Dendritic cell treated with granulocyte-macrophage colony-stimulating factor and Interleukin-4, amounts not matched to agents 40 ng/mL and 50 ng/mL, for 4 days (primary cell): ENCODE measurements around the gene RALGAPA2.

Experiments used
- H3K27ac Mint-ChIP-seq: one replicate; pipeline ENCODE4 v1.8.0; 2022; ENCODE audit warnings: mild to moderate bottlenecking, mixed read lengths
- H3K27me3 Mint-ChIP-seq: one replicate; pipeline ENCODE4 v1.8.0; 2022; ENCODE audit warnings: mild to moderate bottlenecking, mixed read lengths
- H3K36me3 Mint-ChIP-seq: one replicate; pipeline ENCODE4 v1.8.0; 2022; ENCODE audit warnings: low read depth, mixed read lengths
- H3K4me1 Mint-ChIP-seq: one replicate; pipeline ENCODE4 v1.8.0; 2022; ENCODE audit warnings: low read depth, mixed read lengths
- H3K4me3 Mint-ChIP-seq: one replicate; pipeline ENCODE4 v1.8.0; 2022; ENCODE audit warnings: mild to moderate bottlenecking, moderate library complexity, mixed read lengths
- H3K9me3 Mint-ChIP-seq: one replicate; pipeline ENCODE4 v1.8.0; 2022; ENCODE audit warnings: mixed read lengths
- intact Hi-C: fragments of 100-400 bp; cut with micrococcal nuclease; formaldehyde crosslinking; loops from one replicate; pipeline ENCODE4 v1.15.0; 2022

RALGAPA2 gene

DNA sequence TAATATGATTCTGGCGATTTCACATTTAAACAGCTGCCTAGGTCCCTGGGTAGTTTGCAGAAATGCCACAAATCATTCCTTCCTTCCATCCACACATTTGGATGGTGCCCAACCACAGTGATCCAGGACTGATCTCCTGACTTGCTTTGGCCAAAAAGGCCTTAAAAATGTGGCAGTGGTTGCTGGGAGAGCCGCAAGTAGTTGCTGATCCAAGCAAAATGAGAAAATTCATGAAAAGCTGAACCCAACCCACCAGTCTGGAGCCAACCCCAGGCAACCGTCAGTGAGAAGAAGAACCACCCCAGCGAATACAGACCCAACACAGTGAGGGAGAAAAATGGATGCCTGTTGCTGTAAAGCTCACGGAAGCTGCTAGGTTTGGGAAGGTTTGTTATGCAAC, 25.1 kb downstream of the RALGAPA2 start:
- Mint-ChIP-seq H3K9me3 (peaks cover 10% of the 10 kb centered on the region), H3K4me3 (no peak overlapping the region), H3K4me1 (peaks cover 44% of the 10 kb centered on the region), H3K27ac (no peak overlapping the region), H3K27me3 (no peaks in the 10 kb centered on the region), H3K36me3 (no peaks in the 10 kb centered on the region)
- intact Hi-C loops = no loop called here

DNA sequence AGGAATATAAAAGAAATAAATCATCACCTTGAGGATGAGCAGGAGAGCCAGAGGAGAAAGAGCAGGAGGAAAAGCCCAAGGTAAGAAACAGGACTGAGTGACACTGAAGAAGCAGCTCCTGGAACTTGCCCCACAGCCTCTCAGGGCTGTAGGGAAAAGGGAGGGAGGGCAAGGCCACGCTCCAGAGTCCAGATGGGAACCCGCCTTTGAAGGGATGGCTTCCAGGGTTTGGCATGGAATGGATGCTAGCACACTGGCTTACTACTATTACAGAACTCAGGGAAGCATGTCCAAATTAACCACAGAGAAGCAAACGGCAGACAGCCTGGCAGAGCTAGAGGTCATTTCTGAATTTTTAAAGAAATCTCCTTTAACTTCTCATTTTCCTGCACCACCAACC, 26.8 kb downstream of the RALGAPA2 start:
- H3K4me1 Mint-ChIP-seq = peaks cover 54% of the 10 kb centered on the region
- H3K4me3 Mint-ChIP-seq = no peak overlapping the region
- H3K9me3 Mint-ChIP-seq = no peaks in the 10 kb centered on the region
- intact Hi-C loops = no loop called here
- H3K36me3 Mint-ChIP-seq = no peaks in the 10 kb centered on the region
- H3K27me3 Mint-ChIP-seq = no peaks in the 10 kb centered on the region
- H3K27ac Mint-ChIP-seq = no peak overlapping the region

DNA sequence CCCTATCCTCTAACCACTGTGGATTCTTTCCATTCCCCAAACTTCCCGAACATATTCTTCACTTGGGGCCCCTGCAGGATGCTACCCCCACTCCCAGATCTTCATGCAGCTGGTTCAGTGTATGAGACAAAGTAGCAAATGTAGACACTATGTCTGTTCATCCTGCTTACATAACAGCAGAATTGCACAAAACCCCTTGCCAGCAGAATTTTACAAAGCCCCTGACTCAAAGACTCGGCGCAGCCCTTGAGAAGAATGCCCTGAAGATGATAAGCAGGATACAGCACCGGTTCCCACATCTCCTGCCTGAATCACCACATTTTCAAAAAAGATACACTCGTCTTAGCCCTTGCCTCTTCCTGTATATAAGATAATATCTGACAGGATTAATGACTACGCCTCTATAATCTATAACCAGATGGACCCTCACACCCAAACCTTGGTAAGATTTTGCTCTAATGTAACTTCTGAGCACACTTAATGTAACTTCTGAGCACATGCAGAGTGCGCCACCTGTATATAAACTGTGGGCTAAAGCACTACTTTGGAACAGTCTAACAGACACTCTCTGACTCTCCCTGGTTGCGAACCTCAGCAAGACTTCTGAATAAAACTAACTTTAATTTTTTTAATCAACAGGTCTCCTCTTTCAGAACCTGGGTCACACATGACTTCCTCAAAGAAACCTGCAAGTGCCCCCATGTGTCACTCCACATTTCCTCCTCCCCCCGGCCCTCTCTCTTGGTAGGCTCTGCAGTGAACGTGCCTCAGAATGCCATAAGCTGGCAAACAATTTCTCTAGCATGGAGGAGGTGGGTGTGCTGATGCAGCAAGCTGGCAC, 28.7 kb downstream of the RALGAPA2 start:
- Mint-ChIP-seq H3K4me1 (peaks cover 60% of the 10 kb centered on the region), H3K4me3 (no peak overlapping the region), H3K27ac (no peak overlapping the region), H3K9me3 (no peaks in the 10 kb centered on the region), H3K27me3 (no peaks in the 10 kb centered on the region), H3K36me3 (peaks cover 7% of the 10 kb centered on the region)
- intact Hi-C loops = no loop called here

DNA sequence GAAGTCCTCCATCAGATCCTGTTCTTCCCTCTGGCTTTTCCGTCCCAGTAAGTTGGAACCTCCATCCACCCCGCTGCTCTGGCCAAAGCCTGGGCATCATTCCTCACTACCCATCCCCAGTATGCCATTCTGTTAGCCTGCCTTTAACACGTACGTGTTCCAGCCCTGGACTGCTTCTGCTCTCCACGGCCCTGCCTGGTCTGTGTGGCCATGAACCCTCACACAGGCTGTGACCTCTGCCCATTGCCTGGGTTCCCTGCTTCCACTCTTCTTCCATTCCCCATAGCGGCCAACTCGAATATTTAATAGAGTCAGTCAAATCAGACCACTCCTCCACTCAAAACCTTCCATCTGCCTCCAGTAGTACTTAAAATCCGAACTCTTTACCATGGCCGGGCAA, 29.4 kb downstream of the RALGAPA2 start:
- no peak overlapping the region for H3K27ac Mint-ChIP-seq
- no peaks in the 10 kb centered on the region for H3K9me3 Mint-ChIP-seq
- no peak overlapping the region for H3K4me3 Mint-ChIP-seq
- intact Hi-C loops = no loop called here
- no peaks in the 10 kb centered on the region for H3K27me3 Mint-ChIP-seq
- peaks cover 60% of the 10 kb centered on the region for H3K4me1 Mint-ChIP-seq
- peaks cover 13% of the 10 kb centered on the region for H3K36me3 Mint-ChIP-seq

DNA sequence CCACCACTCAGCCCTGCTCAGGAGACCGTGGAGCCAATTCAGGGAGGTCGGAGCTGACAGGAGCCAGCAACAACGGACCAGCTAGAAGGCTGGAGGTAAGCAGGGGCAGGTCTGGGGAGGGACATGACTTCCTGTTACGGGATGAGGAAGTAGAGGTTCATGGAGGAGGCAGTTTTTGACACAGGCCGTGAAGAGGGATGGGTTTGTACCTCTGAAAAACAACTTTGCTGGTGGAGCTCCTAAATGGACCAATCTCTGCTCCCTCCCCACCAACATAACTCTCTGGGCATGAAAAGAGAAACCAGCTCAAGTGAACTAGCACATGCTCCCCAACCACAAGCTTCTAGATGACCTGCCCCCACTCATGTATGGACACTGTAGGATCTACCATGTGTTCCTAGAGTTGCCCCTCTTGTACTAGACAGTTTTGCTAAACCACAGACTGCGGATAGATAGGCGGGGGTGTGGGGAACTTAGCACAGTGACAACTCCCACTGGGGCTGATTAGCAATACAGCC, 31.4 kb downstream of the RALGAPA2 start:
- intact Hi-C loops = no loop called here
- Mint-ChIP-seq H3K4me1 (peaks cover 50% of the 10 kb centered on the region), H3K9me3 (no peaks in the 10 kb centered on the region), H3K27ac (peak overlapping the region; percentile 22), H3K36me3 (peaks cover 24% of the 10 kb centered on the region), H3K27me3 (no peaks in the 10 kb centered on the region), H3K4me3 (peak overlapping the region; percentile 48)

DNA sequence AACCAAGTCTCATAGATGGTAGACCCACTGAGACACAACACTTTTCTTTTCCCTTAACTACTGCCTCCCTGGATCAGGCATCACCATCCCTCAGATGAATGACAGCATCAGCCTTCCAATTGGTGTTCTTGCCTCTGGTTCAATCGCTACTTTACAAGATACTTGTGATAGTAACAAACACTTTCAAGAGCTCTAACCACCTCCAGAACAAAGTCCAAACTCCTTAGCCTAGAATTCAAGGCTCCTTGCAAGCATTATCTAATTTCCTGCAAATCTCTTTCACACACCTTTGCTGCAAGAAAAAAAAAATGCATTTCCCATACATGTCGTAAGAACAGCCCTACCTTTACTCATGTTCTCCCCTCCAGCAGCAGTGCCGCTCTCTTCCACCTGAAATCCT, 33.1 kb downstream of the RALGAPA2 start:
- no peaks in the 10 kb centered on the region for H3K27me3 Mint-ChIP-seq

DNA sequence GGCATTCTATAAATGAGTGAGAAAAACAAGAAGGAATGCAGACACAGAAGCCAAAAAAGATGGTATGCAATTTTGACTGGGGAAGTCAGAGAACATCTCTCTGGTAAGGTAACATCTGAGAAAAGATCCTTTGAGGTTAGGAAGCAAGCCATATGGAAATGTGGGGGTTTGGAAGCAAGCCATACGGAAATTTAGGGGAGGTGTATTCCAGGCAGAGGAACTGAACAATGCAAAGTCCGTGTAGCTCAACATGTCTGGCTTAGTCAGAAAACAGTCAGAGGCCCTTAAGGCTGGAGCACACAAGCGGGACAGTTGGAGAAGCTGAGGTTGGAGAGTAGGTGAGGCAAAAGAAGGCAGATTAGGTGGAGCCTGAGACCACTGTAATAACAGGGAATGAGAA, 35.3 kb downstream of the RALGAPA2 start:
- H3K9me3 Mint-ChIP-seq = no peaks in the 10 kb centered on the region
- H3K27ac Mint-ChIP-seq = no peak overlapping the region
- H3K27me3 Mint-ChIP-seq = no peaks in the 10 kb centered on the region
- peaks cover 24% of the 10 kb centered on the region for H3K36me3 Mint-ChIP-seq
- no peak overlapping the region for H3K4me3 Mint-ChIP-seq
- H3K4me1 Mint-ChIP-seq = peaks cover 14% of the 10 kb centered on the region
- intact Hi-C loops = no loop called here

More for the DNA sequence above, 33.1 kb downstream of the RALGAPA2 start:
- Mint-ChIP-seq H3K4me1 (peaks cover 33% of the 10 kb centered on the region), H3K36me3 (peaks cover 24% of the 10 kb centered on the region), H3K9me3 (no peaks in the 10 kb centered on the region), H3K27ac (no peak overlapping the region), H3K4me3 (no peak overlapping the region)
- intact Hi-C loops = no loop called here

DNA sequence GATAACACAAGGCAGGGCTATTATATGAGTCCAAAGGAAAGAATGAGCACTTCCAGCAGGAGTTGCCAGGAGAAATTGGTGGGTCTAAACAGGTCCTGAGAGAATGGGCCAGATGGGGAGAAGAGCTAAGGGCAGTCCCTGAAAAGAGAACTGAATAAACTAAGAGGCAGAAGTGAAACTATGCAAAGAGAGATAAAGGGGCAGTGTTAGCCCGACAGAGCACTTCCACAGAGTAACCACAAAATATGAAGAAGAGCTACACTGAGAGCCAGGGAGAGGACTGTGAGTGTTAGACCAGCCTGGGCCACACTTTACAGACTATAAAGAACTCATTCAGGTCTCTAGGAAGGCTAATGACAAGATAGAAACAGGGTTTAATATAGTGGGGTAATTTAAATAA, 43.8 kb downstream of the RALGAPA2 start:
- H3K36me3 Mint-ChIP-seq = no peaks in the 10 kb centered on the region
- H3K27ac Mint-ChIP-seq = peak overlapping the region; percentile 57
- no peaks in the 10 kb centered on the region for H3K9me3 Mint-ChIP-seq
- intact Hi-C loops = no loop called here
- H3K4me1 Mint-ChIP-seq = peaks cover 33% of the 10 kb centered on the region
- no peaks in the 10 kb centered on the region for H3K27me3 Mint-ChIP-seq
- H3K4me3 Mint-ChIP-seq = no peak overlapping the region

DNA sequence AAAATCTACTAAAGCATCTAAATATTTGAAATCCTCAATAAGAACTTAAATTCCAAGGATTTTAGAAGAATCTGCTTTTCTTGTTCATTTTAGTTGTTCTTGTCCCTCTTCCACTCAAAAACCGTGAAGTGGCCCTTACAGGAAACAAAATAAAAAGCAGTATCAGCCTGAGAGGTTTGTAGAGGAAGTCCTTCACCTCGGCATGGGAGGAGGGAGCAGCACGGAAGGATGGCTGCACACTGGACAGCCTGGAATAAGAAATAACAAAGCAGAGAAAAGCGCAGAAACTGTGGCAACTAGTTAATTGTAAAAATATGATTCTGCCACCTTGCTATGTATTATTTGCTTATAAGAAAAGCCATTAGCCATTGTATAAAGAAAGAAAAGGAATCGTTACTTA, 46.1 kb downstream of the RALGAPA2 start:
- H3K4me3 Mint-ChIP-seq = no peak overlapping the region
- no peak overlapping the region for H3K27ac Mint-ChIP-seq
- H3K27me3 Mint-ChIP-seq = no peaks in the 10 kb centered on the region
- H3K9me3 Mint-ChIP-seq = no peaks in the 10 kb centered on the region
- no peaks in the 10 kb centered on the region for H3K36me3 Mint-ChIP-seq
- intact Hi-C loops = no loop called here
- H3K4me1 Mint-ChIP-seq = peaks cover 33% of the 10 kb centered on the region

DNA sequence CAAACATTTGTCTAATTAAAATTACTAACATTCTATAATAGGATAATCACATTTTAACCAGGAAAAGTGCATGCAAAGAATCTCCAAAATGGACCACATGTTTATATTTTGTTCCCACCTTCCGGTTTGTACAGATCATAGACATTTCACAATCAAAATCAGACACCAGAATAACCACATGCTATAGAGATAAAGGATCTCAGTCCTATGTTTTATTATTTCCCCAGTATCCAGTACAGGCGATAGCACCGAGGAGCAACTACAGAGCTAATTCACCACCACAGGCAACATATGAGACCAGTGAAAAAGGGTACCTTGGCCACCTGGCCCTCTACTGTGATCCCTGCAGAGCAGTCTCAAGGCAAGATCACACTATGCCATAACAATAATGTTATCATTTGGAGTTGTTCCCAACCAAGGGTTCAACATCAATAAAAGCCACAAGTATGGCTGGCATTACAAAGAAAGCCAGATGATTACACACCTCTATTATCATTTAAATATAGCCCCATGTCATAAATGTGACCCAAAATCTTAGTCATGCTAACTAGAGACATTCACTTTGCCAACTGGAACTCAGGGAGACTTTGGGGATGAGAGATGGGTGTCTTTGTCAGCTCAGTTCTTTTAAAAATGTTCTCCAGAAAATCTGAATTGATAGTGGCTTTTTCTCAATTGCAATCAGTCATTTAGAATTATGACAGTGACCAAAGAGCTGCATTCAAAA, 46.7 kb downstream of the RALGAPA2 start:
- intact Hi-C loops = loop anchor here (1.0 kb wide), 1 partner anchor 160 kb away; no protein-coding TSS in a partner anchor
- Mint-ChIP-seq H3K27me3 (no peaks in the 10 kb centered on the region), H3K9me3 (no peaks in the 10 kb centered on the region), H3K4me1 (peaks cover 33% of the 10 kb centered on the region), H3K4me3 (no peak overlapping the region), H3K27ac (no peak overlapping the region), H3K36me3 (no peaks in the 10 kb centered on the region)

DNA sequence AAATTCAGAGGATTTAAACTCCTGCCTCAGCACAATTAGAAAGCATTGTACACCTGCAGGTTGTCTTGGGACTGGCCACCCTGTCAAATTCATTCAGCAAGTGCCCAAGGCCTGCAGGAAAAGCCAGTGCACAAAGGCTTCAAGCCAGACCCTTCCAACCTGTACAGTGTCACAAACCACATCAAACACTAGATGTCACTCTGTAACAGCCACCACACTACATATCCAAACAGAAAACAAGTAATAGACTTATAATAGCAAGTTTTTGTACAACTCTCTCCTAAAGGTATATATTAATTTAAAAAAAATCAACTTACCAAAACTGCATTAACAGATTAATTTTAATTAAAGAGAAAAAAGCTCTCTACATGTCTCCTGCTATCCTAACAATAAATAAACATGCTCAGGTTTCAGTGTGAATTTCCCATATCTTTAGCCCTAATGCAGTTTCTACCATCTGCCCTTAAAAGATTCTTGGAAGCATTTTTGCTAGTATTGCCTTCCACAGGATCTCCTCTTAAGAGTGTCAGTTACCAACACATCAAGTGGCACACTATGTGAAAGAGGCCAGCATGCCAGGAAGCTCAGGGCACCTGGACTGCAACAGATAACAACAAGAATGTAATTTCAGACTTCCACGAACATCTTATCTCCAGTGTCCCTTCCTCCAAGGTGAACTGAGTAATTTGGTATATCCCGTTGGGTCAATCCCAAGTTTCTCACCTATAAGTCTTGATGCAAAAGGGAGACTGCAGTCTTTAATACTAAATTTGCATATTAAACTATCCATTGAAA, 47.5 kb downstream of the RALGAPA2 start:
- Mint-ChIP-seq H3K4me1 (peaks cover 31% of the 10 kb centered on the region), H3K4me3 (no peak overlapping the region), H3K9me3 (no peaks in the 10 kb centered on the region), H3K36me3 (no peaks in the 10 kb centered on the region), H3K27me3 (no peaks in the 10 kb centered on the region), H3K27ac (no peak overlapping the region)
- intact Hi-C loops = loop anchor here (1.0 kb wide), 1 partner anchor 160 kb away; no protein-coding TSS in a partner anchor

DNA sequence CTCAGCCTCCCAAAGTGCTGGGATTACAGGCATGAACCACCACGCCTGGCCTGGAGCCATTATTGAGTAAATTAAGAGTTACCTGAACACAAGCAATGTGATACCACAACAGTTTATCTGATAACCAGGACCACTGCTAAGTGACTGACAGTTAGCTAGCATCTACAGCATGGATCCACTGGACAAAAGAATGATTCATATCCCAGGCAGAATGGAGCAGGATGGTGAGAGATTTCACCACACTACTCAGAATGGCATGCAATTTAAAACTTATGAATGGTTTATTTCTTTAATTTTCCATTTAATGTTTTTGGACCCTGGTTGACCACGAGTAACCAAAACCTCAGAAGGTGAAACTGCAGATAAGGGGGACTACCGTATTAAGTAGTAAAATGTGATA, 48.6 kb downstream of the RALGAPA2 start:
- no peak overlapping the region for H3K27ac Mint-ChIP-seq
- no peaks in the 10 kb centered on the region for H3K27me3 Mint-ChIP-seq
- no peaks in the 10 kb centered on the region for H3K36me3 Mint-ChIP-seq
- no peaks in the 10 kb centered on the region for H3K9me3 Mint-ChIP-seq
- no peak overlapping the region for H3K4me3 Mint-ChIP-seq
- intact Hi-C loops = no loop called here
- peaks cover 19% of the 10 kb centered on the region for H3K4me1 Mint-ChIP-seq

DNA sequence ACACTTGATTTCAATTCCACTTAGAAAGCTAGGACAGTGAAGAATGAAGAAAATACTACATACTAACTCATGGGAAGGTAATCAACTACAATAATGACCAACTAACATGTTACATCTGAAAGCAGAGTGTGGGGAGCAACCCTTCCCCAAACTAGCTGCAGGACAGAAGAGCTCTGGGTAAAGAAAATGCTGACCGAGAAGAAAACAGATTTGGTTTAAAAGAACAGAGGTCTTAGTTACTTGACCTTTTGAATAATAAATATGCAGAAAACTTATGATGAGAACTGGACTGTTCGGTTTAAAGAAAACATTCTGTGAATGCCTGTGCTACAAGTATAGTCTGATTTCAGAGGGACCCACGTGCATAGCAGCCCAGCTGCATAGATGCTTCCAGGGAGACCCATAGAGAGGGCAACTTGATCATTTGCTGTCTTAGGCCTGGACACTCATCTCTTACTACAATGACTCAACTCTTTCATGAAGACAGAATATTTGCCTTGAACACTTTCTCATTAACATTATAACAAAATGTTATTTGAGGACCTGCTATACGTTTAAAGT, 53.5 kb downstream of the RALGAPA2 start:
- Mint-ChIP-seq H3K4me1 (no peaks in the 10 kb centered on the region), H3K36me3 (peaks cover 15% of the 10 kb centered on the region), H3K27me3 (no peaks in the 10 kb centered on the region), H3K9me3 (no peaks in the 10 kb centered on the region), H3K27ac (no peak overlapping the region), H3K4me3 (no peak overlapping the region)
- intact Hi-C loops = no loop called here
